Measurements from ENCODE around the gene CFB.
A peak's percentile ranks its signal among the peaks of the same experiment; 100 is the strongest.

Gene CFB

GRCh38 chr6:31968326-31968725, 22.4 kb downstream of the CFB start:
- no peak overlapping the region for H3K4me2 ChIP-seq (ENCODE audit: low read depth, low read length, poor library complexity, severe bottlenecking)
- H3K36me3 ChIP-seq (ENCODE audit: insufficient read depth, low read length): peaks cover 44% of the 10 kb centered on the region; the same call in 1 of the 2 replicates
- no peak for TF ChIP-seq CTCF (conservative IDR thresholded peaks at IDR 0.05; ENCODE audit: low read length)
- no peak for TF ChIP-seq EZH2phosphoT487 (IDR thresholded peaks at IDR 0.05; ENCODE audit: borderline replicate concordance)
- peaks cover 15% of the 10 kb centered on the region for H3K4me1 ChIP-seq (ENCODE audit: insufficient read depth, low read length, poor library complexity, severe bottlenecking)
- peaks cover 26% of the 10 kb centered on the region for H3K79me2 ChIP-seq (ENCODE audit: insufficient read depth, low read length)
- no peak overlapping the region for H3K4me3 ChIP-seq (ENCODE audit: low read length, poor library complexity, severe bottlenecking)
- H4K20me1 ChIP-seq (ENCODE audit: insufficient read depth, low read length, poor library complexity, severe bottlenecking): no peaks in the 10 kb centered on the region
- H2AFZ ChIP-seq (ENCODE audit: low read length): no peak overlapping the region
- H3K9me3 ChIP-seq (ENCODE audit: insufficient read depth, low read depth, low read length): no peaks in the 10 kb centered on the region
- H3F3A ChIP-seq (ENCODE audit: low read depth): no peaks in the 10 kb centered on the region
- no peaks in the 10 kb centered on the region for H3K27me3 ChIP-seq (ENCODE audit: insufficient read depth, low read length, poor library complexity, severe bottlenecking)
- H3K9me2 ChIP-seq (replicated peaks; ENCODE audit: low read depth, low read length): no peaks in the 10 kb centered on the region
- no peak overlapping the region for H3K9ac ChIP-seq (ENCODE audit: low read depth, low read length, poor library complexity, severe bottlenecking)

GRCh38 chr6:31968791-31969711, 23.2 kb downstream of the CFB start:
- Histone ChIP-seq H3K9me3 (ENCODE audit: insufficient read depth, low read depth, low read length) (no peaks in the 10 kb centered on the region), H3K27me3 (ENCODE audit: insufficient read depth, low read length, poor library complexity, severe bottlenecking) (no peaks in the 10 kb centered on the region), H4K20me1 (ENCODE audit: insufficient read depth, low read length, poor library complexity, severe bottlenecking) (no peaks in the 10 kb centered on the region), H3K79me2 (ENCODE audit: insufficient read depth, low read length) (peaks cover 33% of the 10 kb centered on the region), H3F3A (ENCODE audit: low read depth) (no peaks in the 10 kb centered on the region), H3K4me3 (ENCODE audit: low read length, poor library complexity, severe bottlenecking) (no peak overlapping the region), H2AFZ (ENCODE audit: low read length) (no peak overlapping the region), H3K9me2 (replicated peaks; ENCODE audit: low read depth, low read length) (no peaks in the 10 kb centered on the region), H3K9ac (ENCODE audit: low read depth, low read length, poor library complexity, severe bottlenecking) (no peak overlapping the region), H3K4me2 (ENCODE audit: low read depth, low read length, poor library complexity, severe bottlenecking) (peak overlapping the region; percentile 95), H3K36me3 (ENCODE audit: insufficient read depth, low read length) (peaks cover 41% of the 10 kb centered on the region; the same call in 1 of the 2 replicates), H3K4me1 (ENCODE audit: insufficient read depth, low read length, poor library complexity, severe bottlenecking) (peaks cover 20% of the 10 kb centered on the region)
- no peak for TF ChIP-seq EZH2phosphoT487 (IDR thresholded peaks at IDR 0.05; ENCODE audit: borderline replicate concordance)
- TF ChIP-seq CTCF (conservative IDR thresholded peaks at IDR 0.05; ENCODE audit: low read length): no peak

GRCh38 chr6:31969712-31970603, 24.1 kb downstream of the CFB start:
- Histone ChIP-seq H3K36me3 (ENCODE audit: insufficient read depth, low read length) (peaks cover 36% of the 10 kb centered on the region; the same call in 1 of the 2 replicates), H2AFZ (ENCODE audit: low read length) (no peak overlapping the region), H3K9me2 (replicated peaks; ENCODE audit: low read depth, low read length) (no peaks in the 10 kb centered on the region), H3K4me2 (ENCODE audit: low read depth, low read length, poor library complexity, severe bottlenecking) (peak overlapping the region; percentile 95), H4K20me1 (ENCODE audit: insufficient read depth, low read length, poor library complexity, severe bottlenecking) (no peaks in the 10 kb centered on the region), H3K4me1 (ENCODE audit: insufficient read depth, low read length, poor library complexity, severe bottlenecking) (peaks cover 20% of the 10 kb centered on the region), H3F3A (ENCODE audit: low read depth) (no peaks in the 10 kb centered on the region), H3K4me3 (ENCODE audit: low read length, poor library complexity, severe bottlenecking) (peak overlapping the region; percentile 92), H3K9me3 (ENCODE audit: insufficient read depth, low read depth, low read length) (no peaks in the 10 kb centered on the region), H3K79me2 (ENCODE audit: insufficient read depth, low read length) (peaks cover 36% of the 10 kb centered on the region), H3K9ac (ENCODE audit: low read depth, low read length, poor library complexity, severe bottlenecking) (peak overlapping the region; percentile 88), H3K27me3 (ENCODE audit: insufficient read depth, low read length, poor library complexity, severe bottlenecking) (no peaks in the 10 kb centered on the region)
- TF ChIP-seq CTCF (conservative IDR thresholded peaks at IDR 0.05; ENCODE audit: low read length): no peak
- TF ChIP-seq EZH2phosphoT487 (IDR thresholded peaks at IDR 0.05; ENCODE audit: borderline replicate concordance): no peak

Measured in Loucy (cell line).